SK-N-SH (cell line): ENCODE data around the gene BMF. TPM values are rescaled to one million over a fixed set of nuclear protein-coding genes. Genes with fewer than 3 reads are reported as not detected.
A peak's percentile ranks its signal among the peaks of the same experiment; 100 is the strongest.

Source experiments
- CTCF ChIA-PET: fragments of 300-600, 350-600 bp; formaldehyde crosslinking; extraction: SDS; loops from one replicate; lab custom pipeline; 2021; lab: Yijun Ruan, JAX
- POLR2A ChIA-PET: fragments of 350-600 bp; sonication (Branson Sonifier 250); formaldehyde crosslinking; extraction: SDS; loops from one replicate; lab custom pipeline; 2020; ENCODE audit warnings: antibody characterized with exemption, inconsistent platforms; lab: Yijun Ruan, JAX
- DNase-seq: peaks from one replicate; pipeline ENCODE4 v3.0.0; 2012
- H2AFZ ChIP-seq: fragments of 200-600 bp; sonication (generic); 2 replicates; pipeline ENCODE4 v1.8.1; 2016; ENCODE audit warnings: antibody characterized with exemption, mild to moderate bottlenecking, low read depth
- H3F3A ChIP-seq: fragments of 200-600 bp; sonication (generic); replicated peaks from 2 replicates; pipeline ENCODE3; 2016; ENCODE audit warnings: antibody characterized with exemption, mild to moderate bottlenecking; ENCODE audit not compliant: insufficient read depth
- H3K27ac ChIP-seq, 2 experiments: fragments of 200-500 bp in 1 of 2; fragments of 200-600 bp in 1 of 2; sonication (Bioruptor generic) in 1 of 2; sonication (generic), shearing (Covaris generic) in 1 of 2; 2 replicates each; pipeline versions ENCODE4 v1.5.1 to v1.6.1; 2014 to 2016; ENCODE audit warnings: low read depth in 2 of 2, inconsistent platforms in 1 of 2, low read length in 1 of 2, mild to moderate bottlenecking in 1 of 2, mixed read lengths in 1 of 2
- H3K27me3 ChIP-seq: fragments of 200-600 bp; sonication (generic), shearing (Covaris generic); 2 replicates; pipeline ENCODE4 v1.6.1; 2016; ENCODE audit warnings: mixed run types; ENCODE audit not compliant: insufficient read depth
- H3K36me3 ChIP-seq, 2 experiments: fragments of 200-500 bp in 1 of 2; fragments of 200-600 bp in 1 of 2; sonication (Bioruptor generic) in 1 of 2; sonication (generic) in 1 of 2; replicated peaks in 1 of 2; 2 replicates each; pipeline versions ENCODE3 to v1.5.1; 2014 to 2016; ENCODE audit warnings: low read length in 1 of 2, mild to moderate bottlenecking in 1 of 2; ENCODE audit not compliant: insufficient read depth in 2 of 2, control insufficient read depth in 1 of 2
- H3K4me1 ChIP-seq, 2 experiments: fragments of 200-500 bp in 1 of 2; fragments of 200-600 bp in 1 of 2; sonication (Bioruptor generic) in 1 of 2; sonication (generic), shearing (Covaris generic) in 1 of 2; 2 replicates each; pipeline versions ENCODE4 v1.5.1 to v1.6.1; 2014 to 2016; ENCODE audit warnings: low read depth in 1 of 2, low read length in 1 of 2, mixed run types in 1 of 2; ENCODE audit not compliant: insufficient read depth in 2 of 2, control insufficient read depth in 1 of 2
- H3K4me2 ChIP-seq: fragments of 200-600 bp; sonication (generic), shearing (Covaris generic); 2 replicates; pipeline ENCODE4 v1.6.1; 2017; ENCODE audit warnings: mixed run types
- H3K4me3 ChIP-seq, 2 experiments: fragments of 200-500 bp in 1 of 2; fragments of 200-600 bp in 1 of 2; sonication (Bioruptor generic) in 1 of 2; sonication (generic), shearing (Covaris generic) in 1 of 2; 2 replicates each; pipeline versions ENCODE4 v1.5.1 to v1.8.1; 2014 to 2016; ENCODE audit warnings: low read depth in 2 of 2, inconsistent platforms in 1 of 2, low read length in 1 of 2, mild to moderate bottlenecking in 1 of 2, mixed read lengths in 1 of 2, moderate library complexity in 1 of 2
- H3K79me2 ChIP-seq: fragments of 200-600 bp; sonication (generic); 2 replicates; pipeline ENCODE4 v1.8.1; 2017; ENCODE audit warnings: mild to moderate bottlenecking; ENCODE audit not compliant: insufficient read depth
- H3K9ac ChIP-seq: fragments of 200-600 bp; sonication (generic); 2 replicates; pipeline ENCODE4 v1.6.1; 2017; ENCODE audit warnings: mixed run types
- H3K9me2 ChIP-seq: fragments of 200-600 bp; sonication (generic); 2 replicates; pipeline ENCODE4 v1.6.1; 2017; ENCODE audit warnings: mixed run types
- H3K9me3 ChIP-seq: fragments of 200-600 bp; sonication (generic); 2 replicates; pipeline ENCODE4 v1.6.1; 2017; ENCODE audit warnings: mixed run types, mild to moderate bottlenecking, moderate library complexity
- H4K20me1 ChIP-seq: fragments of 200-600 bp; sonication (generic); 2 replicates; pipeline ENCODE4 v1.6.1; 2017; ENCODE audit warnings: mild to moderate bottlenecking, mixed run types; ENCODE audit not compliant: insufficient read depth
- CHD2 ChIP-seq: fragments of 150-350 bp; IDR thresholded peaks from 2 replicates; pipeline ENCODE4 v1.6.1; 2018; ENCODE audit warnings: low read length; ENCODE audit not compliant: partially characterized antibody
- ELF1 ChIP-seq: IDR thresholded peaks from 2 replicates; pipeline ENCODE4 v1.4.0; 2012
- EP300 ChIP-seq, 2 experiments: IDR thresholded peaks; 2 replicates each; pipeline versions ENCODE4 v1.4.0 to v1.6.1; 2012; ENCODE audit warnings: borderline replicate concordance in 1 of 2, low read depth in 1 of 2, low read length in 1 of 2
- FOSL2 ChIP-seq: IDR thresholded peaks from 2 replicates; pipeline ENCODE4 v1.4.0; 2012; ENCODE audit warnings: low read depth, mild to moderate bottlenecking, moderate library complexity, borderline replicate concordance
- FOXM1 ChIP-seq: IDR thresholded peaks from 2 replicates; pipeline ENCODE4 v1.4.0; 2012; ENCODE audit warnings: low read depth, mild to moderate bottlenecking
- MEF2A ChIP-seq: IDR thresholded peaks from 2 replicates; pipeline ENCODE4 v1.4.0; 2012; ENCODE audit warnings: low read depth, borderline replicate concordance
- NFIC ChIP-seq: IDR thresholded peaks from 2 replicates; pipeline ENCODE4 v1.4.0; 2012; ENCODE audit warnings: borderline replicate concordance
- PBX3 ChIP-seq: IDR thresholded peaks from 2 replicates; pipeline ENCODE4; 2012
- REST ChIP-seq: IDR thresholded peaks from 2 replicates; pipeline ENCODE4 v1.6.1; 2012; ENCODE audit warnings: mild to moderate bottlenecking, low read depth, low read length, moderate library complexity
- RFX5 ChIP-seq: IDR thresholded peaks from 2 replicates; pipeline ENCODE4 v1.6.1; 2012; ENCODE audit warnings: mild to moderate bottlenecking, improper control_type of control experiment, low read length
- RXRA ChIP-seq: IDR thresholded peaks from 2 replicates; pipeline ENCODE4 v1.4.0; 2012; ENCODE audit warnings: low read depth, mild to moderate bottlenecking, borderline replicate concordance
- SMC3 ChIP-seq: IDR thresholded peaks from 2 replicates; pipeline ENCODE4 v1.6.1; 2012; ENCODE audit warnings: low read depth, low read length, improper control_type of control experiment
- TAF1 ChIP-seq: IDR thresholded peaks from 2 replicates; pipeline ENCODE4 v1.6.1; 2012; ENCODE audit warnings: low read depth, mild to moderate bottlenecking, low read length, moderate library complexity, borderline replicate concordance
- TCF12 ChIP-seq: IDR thresholded peaks from 2 replicates; pipeline ENCODE4 v1.4.0; 2012
- TEAD4 ChIP-seq: IDR thresholded peaks from 2 replicates; pipeline ENCODE4 v1.4.0; 2012; ENCODE audit warnings: mild to moderate bottlenecking, borderline replicate concordance; ENCODE audit not compliant: insufficient read depth
- USF2 ChIP-seq: fragments of 150-350 bp; IDR thresholded peaks from 2 replicates; pipeline ENCODE4 v1.6.1; 2017; ENCODE audit warnings: antibody characterized with exemption, low read length, low read depth, borderline replicate concordance
- YY1 ChIP-seq: IDR thresholded peaks from 2 replicates; pipeline ENCODE4 v1.4.0; 2012; ENCODE audit warnings: low read depth, mild to moderate bottlenecking
- WGBS: methylation state at CpG from one replicate; pipeline ENCODE4 v1.1.6; 2017; ENCODE audit warnings: low lambda C conversion rate; 5-methylcytosine and 5-hydroxymethylcytosine counted together
- polyA plus RNA-seq, 3 experiments: library from polyadenylated mRNA; depleted of rRNA; stranded (reverse); fragments of >200 nt; gene quantifications; 2 replicates each; pipeline ENCODE4 v1.2.3, GENCODE V29; 2012
- TF ChIP-seq, protein P1 (sequence below): fragments of 200-600 bp; sonication (generic); IDR thresholded peaks from 2 replicates; pipeline ENCODE4 v1.6.1; 2017; ENCODE audit warnings: antibody characterized with exemption, mild to moderate bottlenecking, moderate library complexity

The BMF gene
- polyA plus RNA-seq, 1 of the 3 experiments (the other 2 are of a cell fraction): 0.72 TPM

DNA sequence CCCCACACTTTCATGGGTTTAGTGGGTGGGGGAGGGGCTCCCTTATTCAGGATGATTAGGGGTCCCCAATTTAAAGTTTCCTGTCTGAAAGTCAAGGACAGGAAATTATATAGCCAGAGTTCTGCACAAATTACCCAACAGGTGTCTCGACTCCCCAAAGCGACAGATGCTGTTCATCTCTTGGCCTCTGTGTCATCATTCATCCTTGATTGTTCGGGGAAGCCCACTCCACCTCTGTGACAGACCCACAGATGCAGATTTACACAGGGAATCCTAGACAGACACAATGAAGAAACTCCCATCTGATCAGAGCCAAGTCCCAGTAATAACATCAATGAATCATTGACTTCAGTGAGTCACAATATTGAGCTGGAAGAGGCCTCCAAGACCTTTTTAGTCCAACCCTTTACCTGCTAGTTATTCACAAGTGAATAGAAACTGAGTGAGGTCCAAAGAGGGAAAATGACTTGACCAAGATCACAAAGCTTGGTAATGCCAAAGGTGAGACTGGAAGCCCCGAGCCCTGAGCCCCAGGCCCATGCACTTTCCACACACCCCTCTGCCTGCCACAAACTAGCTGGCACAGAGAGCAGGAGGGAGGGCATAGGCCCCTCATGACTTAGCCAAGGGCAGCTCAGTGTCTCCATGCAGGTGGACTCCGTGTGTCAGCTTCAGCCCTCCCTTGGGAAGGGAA lies 61.8 kb downstream of the BMF start:
- DNase-seq: no peak
- H4K20me1 ChIP-seq: no peaks in the 10 kb centered on the region
- H3K9ac ChIP-seq: no peak overlapping the region
- no peaks in the 10 kb centered on the region for H3K9me2 ChIP-seq
- no peaks in the 10 kb centered on the region for H3K9me3 ChIP-seq
- 0 out of 4 replicates have a peak overlapping the region, but pooled peaks of 1 of the 2 experiments have one; percentile 3 for H3K27ac ChIP-seq
- H3K36me3 ChIP-seq: no peaks in the 10 kb centered on the region
- ChIA-PET CTCF (interaction anchor here (0.9 to 8.5 kb wide), 8 partner anchors 13 to 263 kb away, joined by 3 to 153 read pairs (median 11); partner anchors contain the start of gene BMF), POLR2A (no interaction called here)
- H2AFZ ChIP-seq: no peak overlapping the region
- H3K4me1 ChIP-seq: peaks cover 18 to 29% of the 10 kb centered on the region in 2 experiments
- H3K4me2 ChIP-seq: peak overlapping the region; percentile 35; the same call in 1 of the 2 replicates
- H3K4me3 ChIP-seq: no peak overlapping the region
- peaks cover 11% of the 10 kb centered on the region for H3F3A ChIP-seq
- WGBS: 49% methylated on average over 5 of the region's 5 CpGs
- no peaks in the 10 kb centered on the region for H3K27me3 ChIP-seq
- no peaks in the 10 kb centered on the region; the same call in 1 of the 2 replicates for H3K79me2 ChIP-seq
- TF ChIP-seq PBX3 (peak; percentile 69), CHD2 (no peak), FOXM1 (no peak), USF2 (no peak), TCF12 (peak; percentile 27; the same call in 1 of the 2 replicates), RFX5 (no peak), NFIC (peak; percentile 59), FOSL2 (peak; percentile 90)

- Histone ChIP-seq H3K4me2 (peak overlapping the region; percentile 68; the same call in 1 of the 2 replicates), H3K4me3 (no peak overlapping the region), H3K79me2 (no peaks in the 10 kb centered on the region; the same call in 1 of the 2 replicates), H3K36me3 (no peaks in the 10 kb centered on the region), H3K27ac (no peak overlapping the region; a peak in 1 of 4 replicates), H3K9me3 (no peaks in the 10 kb centered on the region), H3K27me3 (no peaks in the 10 kb centered on the region), H3K9ac (no peak overlapping the region), H2AFZ (no peak overlapping the region), H3K9me2 (no peaks in the 10 kb centered on the region), H4K20me1 (no peaks in the 10 kb centered on the region), H3K4me1 (peaks cover 18 to 29% of the 10 kb centered on the region in 2 experiments), H3F3A (peaks cover 11% of the 10 kb centered on the region)
- WGBS: 88% methylated on average over 6 of the region's 6 CpGs
- ChIA-PET POLR2A (no interaction called here), CTCF (interaction anchor here (0.6 to 8.5 kb wide), 37 partner anchors 9 to 1156 kb away, joined by 3 to 153 read pairs (median 4); partner anchors contain the start of gene BMF)
- no peak for DNase-seq
- TF ChIP-seq TEAD4 (no peak), MEF2A (no peak), FOSL2 (no peak), EP300 (IDR thresholded peaks at IDR 0.05; ENCODE audit: borderline replicate concordance in 1 of 2, low read depth in 1 of 2, low read length in 1 of 2) (no peak), SMC3 (no peak), ELF1 (no peak), TAF1 (no peak), YY1 (no peak), RFX5 (no peak), NFIC (no peak), REST (no peak), RXRA (no peak), CHD2 (no peak), TCF12 (no peak)
- TF ChIP-seq, protein P1, sequence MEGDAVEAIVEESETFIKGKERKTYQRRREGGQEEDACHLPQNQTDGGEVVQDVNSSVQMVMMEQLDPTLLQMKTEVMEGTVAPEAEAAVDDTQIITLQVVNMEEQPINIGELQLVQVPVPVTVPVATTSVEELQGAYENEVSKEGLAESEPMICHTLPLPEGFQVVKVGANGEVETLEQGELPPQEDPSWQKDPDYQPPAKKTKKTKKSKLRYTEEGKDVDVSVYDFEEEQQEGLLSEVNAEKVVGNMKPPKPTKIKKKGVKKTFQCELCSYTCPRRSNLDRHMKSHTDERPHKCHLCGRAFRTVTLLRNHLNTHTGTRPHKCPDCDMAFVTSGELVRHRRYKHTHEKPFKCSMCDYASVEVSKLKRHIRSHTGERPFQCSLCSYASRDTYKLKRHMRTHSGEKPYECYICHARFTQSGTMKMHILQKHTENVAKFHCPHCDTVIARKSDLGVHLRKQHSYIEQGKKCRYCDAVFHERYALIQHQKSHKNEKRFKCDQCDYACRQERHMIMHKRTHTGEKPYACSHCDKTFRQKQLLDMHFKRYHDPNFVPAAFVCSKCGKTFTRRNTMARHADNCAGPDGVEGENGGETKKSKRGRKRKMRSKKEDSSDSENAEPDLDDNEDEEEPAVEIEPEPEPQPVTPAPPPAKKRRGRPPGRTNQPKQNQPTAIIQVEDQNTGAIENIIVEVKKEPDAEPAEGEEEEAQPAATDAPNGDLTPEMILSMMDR: no peak
Observed at GRCh38 chr15:40045572-40046217, 63.0 kb downstream of the BMF start.
